SU-DHL-6 (cell line): ENCODE results near the gene ADCYAP1R1.

Source experiments
- EZH2phosphoT487 ChIP-seq: fragments of 200-600 bp; sonication (generic), shearing (Covaris generic); conservative IDR thresholded peaks from 2 replicates; pipeline ENCODE4 v1.6.1; 2018; ENCODE audit warnings: mild to moderate bottlenecking, antibody characterized with exemption, low read length, moderate library complexity, mixed read lengths
- TF ChIP-seq, protein P1 (sequence below): fragments of 200-600 bp; sonication (generic); IDR thresholded peaks from one replicate; pipeline ENCODE4 v1.5.1; 2017; ENCODE audit warnings: antibody characterized with exemption, mild to moderate bottlenecking, low read length, moderate library complexity; ENCODE audit not compliant: insufficient read depth, poor library complexity, severe bottlenecking

GRCh38 chr7:31003097-31003496 is 49.0 kb upstream of the ADCYAP1R1 start:
- TF ChIP-seq, protein P1, sequence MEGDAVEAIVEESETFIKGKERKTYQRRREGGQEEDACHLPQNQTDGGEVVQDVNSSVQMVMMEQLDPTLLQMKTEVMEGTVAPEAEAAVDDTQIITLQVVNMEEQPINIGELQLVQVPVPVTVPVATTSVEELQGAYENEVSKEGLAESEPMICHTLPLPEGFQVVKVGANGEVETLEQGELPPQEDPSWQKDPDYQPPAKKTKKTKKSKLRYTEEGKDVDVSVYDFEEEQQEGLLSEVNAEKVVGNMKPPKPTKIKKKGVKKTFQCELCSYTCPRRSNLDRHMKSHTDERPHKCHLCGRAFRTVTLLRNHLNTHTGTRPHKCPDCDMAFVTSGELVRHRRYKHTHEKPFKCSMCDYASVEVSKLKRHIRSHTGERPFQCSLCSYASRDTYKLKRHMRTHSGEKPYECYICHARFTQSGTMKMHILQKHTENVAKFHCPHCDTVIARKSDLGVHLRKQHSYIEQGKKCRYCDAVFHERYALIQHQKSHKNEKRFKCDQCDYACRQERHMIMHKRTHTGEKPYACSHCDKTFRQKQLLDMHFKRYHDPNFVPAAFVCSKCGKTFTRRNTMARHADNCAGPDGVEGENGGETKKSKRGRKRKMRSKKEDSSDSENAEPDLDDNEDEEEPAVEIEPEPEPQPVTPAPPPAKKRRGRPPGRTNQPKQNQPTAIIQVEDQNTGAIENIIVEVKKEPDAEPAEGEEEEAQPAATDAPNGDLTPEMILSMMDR: no peak
- no peak for TF ChIP-seq EZH2phosphoT487
